Choroid plexus epithelial cell (primary cell): Measurements from ENCODE around the gene OR5B21.

Experiments used
- DNase-seq: peaks from one replicate; pipeline ENCODE4 v3.0.0-alpha.2; 2010; ENCODE audit warnings: low read depth
- H3K4me3 ChIP-seq: 2 replicates; pipeline ENCODE4 v1.5.1; 2011; ENCODE audit warnings: low read depth, mild to moderate bottlenecking, control low read depth, low read length, moderate library complexity
- CTCF ChIP-seq: conservative IDR thresholded peaks from 2 replicates; pipeline ENCODE4 v1.5.1; 2011; ENCODE audit warnings: low read depth, mild to moderate bottlenecking, control low read depth, inconsistent platforms, low read length, moderate library complexity

The OR5B21 gene

DNA sequence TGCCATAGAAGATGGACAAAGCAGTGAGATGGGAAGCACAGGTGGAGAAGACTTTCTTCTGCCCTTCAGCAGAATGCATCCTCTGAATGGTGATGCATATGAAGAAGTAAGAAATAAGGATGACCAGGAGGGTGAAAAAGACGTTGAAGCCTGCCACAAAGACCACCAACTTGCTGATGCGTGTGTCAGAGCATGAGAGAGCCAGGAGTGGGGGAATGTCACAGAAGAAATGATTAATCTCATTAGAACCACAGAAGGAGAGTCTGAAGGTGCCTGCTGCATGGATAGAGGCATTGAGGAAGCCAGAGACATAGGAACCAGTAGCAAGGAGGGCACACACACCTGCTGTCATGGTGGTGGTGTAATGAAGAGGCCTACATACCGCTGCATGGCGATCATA is 550 bp downstream of the OR5B21 start:
- no peak for DNase-seq
- H3K4me3 ChIP-seq: no peak overlapping the region
- no peak for TF ChIP-seq CTCF

GRCh38 chr11:58506935-58507334 is 970 bp downstream of the OR5B21 start:
- no peak for TF ChIP-seq CTCF
- H3K4me3 ChIP-seq: no peak overlapping the region
- no peak for DNase-seq

DNA sequence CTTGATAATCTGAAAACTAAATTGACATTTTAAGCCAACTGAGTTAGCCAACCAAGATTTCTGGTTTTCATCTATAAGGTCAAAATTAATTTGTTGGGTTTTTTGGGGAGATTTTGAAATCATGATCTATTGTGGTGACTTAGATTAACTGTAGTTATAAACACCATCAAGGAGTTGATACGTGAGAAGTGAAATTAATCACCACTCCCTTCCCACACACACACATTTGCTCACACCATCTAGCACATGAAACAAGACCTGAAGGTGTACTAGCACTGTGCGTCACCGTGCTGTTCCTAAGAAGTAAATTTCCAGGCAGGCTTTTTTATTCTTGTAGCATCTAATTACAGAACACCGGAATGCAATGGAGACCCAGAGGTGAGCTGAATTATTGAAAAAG is 2.1 kb downstream of the OR5B21 start:
- H3K4me3 ChIP-seq: no peak overlapping the region
- no peak for TF ChIP-seq CTCF
- DNase-seq: no peak

DNA sequence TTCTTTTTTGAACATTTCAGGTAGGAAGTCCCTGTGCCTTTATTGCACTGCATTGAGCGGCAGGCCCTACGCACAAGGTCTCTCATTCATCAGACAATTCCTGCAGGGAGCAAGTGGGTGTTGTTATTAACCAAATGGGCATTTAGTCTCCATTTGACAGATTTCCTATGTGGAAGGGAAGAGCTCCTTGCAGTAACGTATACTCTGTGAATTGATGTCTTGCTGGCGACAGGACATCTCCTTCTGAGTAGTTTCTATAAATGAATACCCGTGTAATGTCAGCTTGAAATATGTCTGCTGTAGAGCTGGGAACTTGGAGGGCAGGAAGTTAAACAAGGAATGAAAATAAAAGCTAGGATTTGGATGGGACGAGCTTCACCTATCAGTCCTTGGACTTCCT is 3.7 kb downstream of the OR5B21 start:
- no peak overlapping the region for H3K4me3 ChIP-seq
- TF ChIP-seq CTCF: no peak
- DNase-seq: no peak

DNA sequence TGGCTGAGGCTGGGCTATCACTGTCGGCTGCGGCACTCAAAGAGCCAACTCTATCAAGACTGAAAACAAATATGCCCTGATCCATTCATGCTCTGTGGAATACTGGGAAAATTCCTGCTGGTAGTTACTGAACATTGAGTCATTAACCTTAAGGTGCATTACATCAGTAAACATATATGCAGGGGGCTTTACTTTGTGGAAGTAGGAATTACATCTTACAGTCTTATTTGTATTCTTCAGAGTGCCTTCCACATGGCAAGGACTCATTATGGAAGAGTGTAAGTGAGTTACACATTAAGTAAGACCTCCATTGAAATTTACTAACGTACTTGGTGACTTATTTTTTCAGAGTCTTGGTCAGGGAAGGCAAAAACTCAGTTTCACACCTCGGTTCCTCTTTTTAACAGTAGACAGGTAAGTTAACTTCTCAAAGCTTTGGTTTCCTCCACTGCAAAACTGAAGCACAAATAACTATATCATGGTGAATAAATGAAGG is 4.5 kb downstream of the OR5B21 start:
- no peak for DNase-seq
- no peak overlapping the region for H3K4me3 ChIP-seq
- no peak for TF ChIP-seq CTCF

GRCh38 chr11:58502004-58502403 is 5.9 kb downstream of the OR5B21 start:
- no peak for TF ChIP-seq CTCF
- no peak overlapping the region for H3K4me3 ChIP-seq
- DNase-seq: no peak

DNA sequence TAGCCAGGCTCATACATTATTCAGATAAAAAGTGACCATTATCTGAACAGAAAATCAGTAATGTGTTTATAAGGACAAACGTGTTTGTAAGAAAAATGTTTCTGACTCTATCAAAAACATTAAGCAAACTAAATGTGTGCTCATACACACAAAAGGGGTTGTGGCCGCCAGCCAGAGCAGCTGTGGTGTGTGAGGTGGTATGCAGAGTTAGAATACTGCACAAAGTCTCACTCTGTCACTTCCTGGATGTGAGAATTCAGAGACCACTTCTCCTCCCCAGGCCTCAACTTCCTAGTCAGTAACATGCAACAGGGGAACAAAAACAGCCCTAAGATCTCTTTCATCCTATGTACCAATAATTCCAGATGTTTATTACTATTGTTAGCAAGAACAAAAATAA is 9.4 kb downstream of the OR5B21 start:
- no peak for DNase-seq
- H3K4me3 ChIP-seq: no peak overlapping the region
- TF ChIP-seq CTCF: no peak
